ENCODE results near the gene TMEM154. TPM values are rescaled to one million over a fixed set of nuclear protein-coding genes. Genes with fewer than 3 reads are reported as not detected.

Gene TMEM154
- total and polyA plus RNA-seq, 7 donors: under 0.01 to 3.2 (median 0.69) TPM

GRCh38 chr4:152620218-152620617 is 59.6 kb downstream of the TMEM154 start:
- Histone ChIP-seq H3K9me3 (no peaks in the 10 kb centered on the region), H3K4me3 (no peak overlapping the region), H3K4me1 (no peaks in the 10 kb centered on the region), H3K27ac (no peak overlapping the region), H3K27me3 (no peaks in the 10 kb centered on the region), H3K36me3 (no peaks in the 10 kb centered on the region)
- 98% methylated on average over 1 of the region's 1 CpG for WGBS, 2 donors
- no peak for TF ChIP-seq CTCF (IDR thresholded peaks at IDR 0.05)
- TF ChIP-seq EP300 (IDR thresholded peaks at IDR 0.05): no peak
- TF ChIP-seq POLR2AphosphoS5 (IDR thresholded peaks at IDR 0.05): no peak
- TF ChIP-seq POLR2A (IDR thresholded peaks at IDR 0.05): no peak
- intact Hi-C loops (cut with DNase I): no loop called here
- DNase-seq: no peak

- intact Hi-C loops (cut with DNase I): no loop called here
These were observed 60.2 kb downstream of the TMEM154 start for GRCh38 chr4:152619556-152619955.

GRCh38 chr4:152618971-152619370 is 60.8 kb downstream of the TMEM154 start:
- Histone ChIP-seq H3K36me3 (no peaks in the 10 kb centered on the region), H3K9me3 (no peaks in the 10 kb centered on the region), H3K4me1 (no peaks in the 10 kb centered on the region), H3K4me3 (no peak overlapping the region), H3K27ac (no peak overlapping the region), H3K27me3 (no peaks in the 10 kb centered on the region)
- WGBS, 2 donors: 96 to 98% methylated on average over 4 of the region's 4 CpGs
- no peak for DNase-seq
- intact Hi-C loops (cut with DNase I): no loop called here
- TF ChIP-seq EP300 (IDR thresholded peaks at IDR 0.05): no peak
- no peak for TF ChIP-seq POLR2A (IDR thresholded peaks at IDR 0.05)
- no peak for TF ChIP-seq POLR2AphosphoS5 (IDR thresholded peaks at IDR 0.05)
- TF ChIP-seq CTCF (IDR thresholded peaks at IDR 0.05): no peak

More at GRCh38 chr4:152619556-152619955, 60.2 kb downstream of the TMEM154 start:
- Histone ChIP-seq H3K27me3 (no peaks in the 10 kb centered on the region), H3K4me1 (no peaks in the 10 kb centered on the region), H3K36me3 (no peaks in the 10 kb centered on the region), H3K4me3 (no peak overlapping the region), H3K27ac (no peak overlapping the region), H3K9me3 (no peaks in the 10 kb centered on the region)
- no peak for DNase-seq
- TF ChIP-seq EP300 (IDR thresholded peaks at IDR 0.05): no peak
- 96 to 97% methylated on average over 3 of the region's 3 CpGs for WGBS, 2 donors

GRCh38 chr4:152616804-152617203 is 63.0 kb downstream of the TMEM154 start:
- no peak overlapping the region for H3K4me3 ChIP-seq
- no peak for DNase-seq
- WGBS, 2 donors: 94 to 95% methylated on average over 3 of the region's 3 CpGs
- H3K9me3 ChIP-seq: no peaks in the 10 kb centered on the region
- no peaks in the 10 kb centered on the region for H3K27me3 ChIP-seq
- intact Hi-C loops (cut with DNase I): no loop called here
- H3K4me1 ChIP-seq: no peaks in the 10 kb centered on the region
- no peak overlapping the region for H3K27ac ChIP-seq
- TF ChIP-seq CTCF (IDR thresholded peaks at IDR 0.05): no peak
- TF ChIP-seq POLR2A (IDR thresholded peaks at IDR 0.05): no peak
- TF ChIP-seq POLR2AphosphoS5 (IDR thresholded peaks at IDR 0.05): no peak
- TF ChIP-seq EP300 (IDR thresholded peaks at IDR 0.05): no peak
- H3K36me3 ChIP-seq: no peaks in the 10 kb centered on the region

GRCh38 chr4:152613841-152614721 is 65.7 kb downstream of the TMEM154 start:
- DNase-seq: no peak
- Histone ChIP-seq H3K4me3 (no peak overlapping the region), H3K4me1 (no peaks in the 10 kb centered on the region), H3K36me3 (no peaks in the 10 kb centered on the region), H3K27me3 (no peaks in the 10 kb centered on the region), H3K9me3 (no peaks in the 10 kb centered on the region), H3K27ac (no peak overlapping the region)
- TF ChIP-seq CTCF (IDR thresholded peaks at IDR 0.05) (no peak), POLR2A (IDR thresholded peaks at IDR 0.05) (no peak), EP300 (IDR thresholded peaks at IDR 0.05) (no peak), POLR2AphosphoS5 (IDR thresholded peaks at IDR 0.05) (no peak)
- intact Hi-C loops (cut with DNase I): no loop called here
- 89 to 91% methylated on average over 11 of the region's 11 CpGs for WGBS, 2 donors

Data from sigmoid colon (tissue), 7 donors.